Trophoblast cell (in vitro differentiated cells and primary cell): ENCODE results near the gene HEATR5A.

Experiments
- DNase-seq, 2 donors: peaks; one replicate each; pipeline ENCODE4 v3.0.0-alpha.2; 2016
- H2AFZ ChIP-seq: 2 replicates; pipeline ENCODE4 v1.6.1; 2013; ENCODE audit warnings: low read length, moderate library complexity, mild to moderate bottlenecking; ENCODE audit not compliant: insufficient read depth, poor library complexity
- H2AK5ac ChIP-seq: 2 replicates; pipeline ENCODE4 v1.6.1; 2013; ENCODE audit warnings: mild to moderate bottlenecking, low read length
- H2BK120ac ChIP-seq: 2 replicates; pipeline ENCODE4 v1.6.1; 2013; ENCODE audit warnings: low read length, mild to moderate bottlenecking, moderate library complexity; ENCODE audit not compliant: insufficient read depth, poor library complexity
- H2BK12ac ChIP-seq: 2 replicates; pipeline ENCODE4 v1.6.1; 2013; ENCODE audit warnings: mild to moderate bottlenecking, low read length, moderate library complexity
- H2BK5ac ChIP-seq: 2 replicates; pipeline ENCODE4 v1.6.1; 2013; ENCODE audit warnings: low read length, low read depth, moderate library complexity, mild to moderate bottlenecking; ENCODE audit not compliant: poor library complexity
- H3K14ac ChIP-seq: 2 replicates; pipeline ENCODE4 v1.6.1; 2013; ENCODE audit warnings: mild to moderate bottlenecking, low read length
- H3K18ac ChIP-seq: 2 replicates; pipeline ENCODE4 v1.6.1; 2013; ENCODE audit warnings: mild to moderate bottlenecking, low read length
- H3K23ac ChIP-seq: 2 replicates; pipeline ENCODE4 v1.6.1; 2013; ENCODE audit warnings: low read length
- H3K27ac ChIP-seq: 2 replicates; pipeline ENCODE4 v1.5.1; 2013; ENCODE audit warnings: low read depth, mild to moderate bottlenecking, inconsistent platforms, low read length, moderate library complexity
- H3K27me3 ChIP-seq: 2 replicates; pipeline ENCODE4 v1.6.1; 2013; ENCODE audit warnings: inconsistent platforms, mild to moderate bottlenecking, low read length, moderate library complexity; ENCODE audit not compliant: insufficient read depth
- H3K36me3 ChIP-seq, 2 experiments: 1 replicate in 1 of 2; 2 replicates in 1 of 2; pipeline ENCODE4 v1.6.1; 2013; ENCODE audit warnings: low read length in 2 of 2, mild to moderate bottlenecking in 2 of 2, moderate library complexity in 1 of 2; ENCODE audit not compliant: insufficient read depth in 2 of 2, control insufficient read depth in 1 of 2
- H3K4ac ChIP-seq: 2 replicates; pipeline ENCODE4 v1.6.1; 2013; ENCODE audit warnings: low read depth, mild to moderate bottlenecking, low read length, moderate library complexity
- H3K4me1 ChIP-seq, 2 experiments: 1 replicate in 1 of 2; 2 replicates in 1 of 2; pipeline ENCODE4 v1.6.1; 2013; ENCODE audit warnings: low read length in 2 of 2, mild to moderate bottlenecking in 2 of 2, moderate library complexity in 1 of 2; ENCODE audit not compliant: insufficient read depth in 2 of 2, control insufficient read depth in 1 of 2
- H3K4me2 ChIP-seq: 2 replicates; pipeline ENCODE4 v1.6.1; 2013; ENCODE audit warnings: inconsistent platforms, mild to moderate bottlenecking, low read length, moderate library complexity
- H3K4me3 ChIP-seq: 2 replicates; pipeline ENCODE4 v1.5.1; 2013; ENCODE audit warnings: mild to moderate bottlenecking, low read depth, low read length, inconsistent platforms
- H3K79me1 ChIP-seq: one replicate; pipeline ENCODE4 v1.6.1; 2013; ENCODE audit warnings: low read length
- H3K79me2 ChIP-seq: 2 replicates; pipeline ENCODE4 v1.6.1; 2013; ENCODE audit warnings: low read length, mild to moderate bottlenecking; ENCODE audit not compliant: control insufficient read depth, insufficient read depth, poor library complexity
- H3K9ac ChIP-seq: 2 replicates; pipeline ENCODE4 v1.6.1; 2013; ENCODE audit warnings: mild to moderate bottlenecking, low read length
- H3K9me3 ChIP-seq: 2 replicates; pipeline ENCODE4 v1.6.1; 2013; ENCODE audit warnings: low read depth, mild to moderate bottlenecking, control low read depth, inconsistent platforms, low read length; ENCODE audit not compliant: insufficient read depth
- H4K12ac ChIP-seq: 2 replicates; pipeline ENCODE4 v1.6.1; 2013; ENCODE audit warnings: low read depth, mild to moderate bottlenecking, low read length, moderate library complexity
- H4K8ac ChIP-seq: 2 replicates; pipeline ENCODE4 v1.6.1; 2013; ENCODE audit warnings: low read depth, mild to moderate bottlenecking, low read length, moderate library complexity
- H4K91ac ChIP-seq: one replicate; pipeline ENCODE4 v1.6.1; 2013; ENCODE audit warnings: low read depth, mild to moderate bottlenecking, low read length, moderate library complexity
- WGBS: extraction: QIAGEN DNeasy Blood & Tissue Kit; methylation state at CpG from one replicate; pipeline ENCODE4 v1.1.7; 2013; ENCODE audit warnings: missing lambda C conversion rate; ENCODE audit not compliant: insufficient read length, insufficient coverage; ENCODE audit errors: extremely low coverage; 5-methylcytosine and 5-hydroxymethylcytosine counted together

Gene HEATR5A

DNA sequence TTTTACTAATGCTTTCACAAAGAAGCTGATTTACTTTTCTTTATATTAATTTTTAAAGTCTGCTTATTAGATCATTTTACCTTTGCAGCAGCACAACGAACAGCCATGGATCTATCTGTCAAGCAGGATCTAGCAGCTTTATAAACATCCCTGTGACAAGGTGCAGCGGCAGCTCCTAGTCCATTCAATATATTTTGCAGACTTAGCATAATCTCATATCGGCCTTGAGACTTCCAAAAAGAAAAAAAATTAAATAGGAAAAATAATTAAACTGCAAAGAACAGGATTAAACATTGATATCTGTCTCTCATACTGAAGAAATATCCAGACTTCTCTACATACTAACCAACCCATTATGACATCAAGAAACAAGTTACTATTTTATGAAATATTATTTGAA lies 25.2 kb downstream of the HEATR5A start:
- no peak overlapping the region for H2BK5ac ChIP-seq
- no peak overlapping the region for H3K9ac ChIP-seq
- peaks cover 11 to 13% of the 10 kb centered on the region in 2 experiments for H3K36me3 ChIP-seq
- no peak overlapping the region for H3K4me3 ChIP-seq
- H3K79me2 ChIP-seq = no peaks in the 10 kb centered on the region
- peaks cover under 1% of the 10 kb centered on the region in 2 experiments for H3K4me1 ChIP-seq
- WGBS = no CpG with 5 or more reads among the region's 3 CpGs
- no peak overlapping the region for H4K8ac ChIP-seq
- H2BK12ac ChIP-seq = no peak overlapping the region
- no peaks in the 10 kb centered on the region for H3K27me3 ChIP-seq
- H2AK5ac ChIP-seq = no peak overlapping the region
- no peak overlapping the region for H3K14ac ChIP-seq
- H2BK120ac ChIP-seq = no peak overlapping the region
- H3K4ac ChIP-seq = no peak overlapping the region
- H3K23ac ChIP-seq = no peak overlapping the region
- H4K91ac ChIP-seq = no peak overlapping the region
- DNase-seq = no peak
- H4K12ac ChIP-seq = no peak overlapping the region
- no peak overlapping the region for H2AFZ ChIP-seq
- peaks cover 2% of the 10 kb centered on the region for H3K9me3 ChIP-seq
- H3K4me2 ChIP-seq = no peak overlapping the region
- no peaks in the 10 kb centered on the region for H3K79me1 ChIP-seq
- no peak overlapping the region for H3K27ac ChIP-seq
- H3K18ac ChIP-seq = no peak overlapping the region

DNA sequence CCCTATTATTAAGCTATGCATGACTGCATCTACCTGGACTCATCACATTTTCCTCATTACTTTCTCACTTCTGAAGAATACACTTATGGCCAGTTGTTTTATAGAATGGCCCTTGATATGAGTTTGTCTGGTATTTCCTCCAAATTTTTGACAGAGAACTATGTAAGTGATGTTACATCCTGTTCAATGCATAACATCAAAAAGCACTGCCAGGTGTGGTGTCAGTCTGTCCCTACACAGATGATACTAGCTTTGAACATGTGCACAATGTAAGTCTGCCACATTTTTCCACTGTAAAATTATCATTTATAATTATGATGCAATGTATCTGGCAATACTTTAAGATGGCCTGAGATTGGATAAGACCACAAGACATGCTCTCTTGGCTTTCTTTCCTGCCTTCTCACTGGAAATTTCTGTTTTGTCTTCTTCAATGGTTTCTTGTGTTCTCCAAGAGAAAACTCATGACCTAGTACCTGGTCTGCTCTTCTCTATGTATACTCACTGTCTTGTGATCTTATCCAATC lies 28.3 kb downstream of the HEATR5A start:
- no peak overlapping the region for H3K18ac ChIP-seq
- H2AK5ac ChIP-seq = no peak overlapping the region
- no peak overlapping the region for H2AFZ ChIP-seq
- no peak overlapping the region for H3K4ac ChIP-seq
- no peak overlapping the region for H4K12ac ChIP-seq
- H4K8ac ChIP-seq = no peak overlapping the region
- no peak overlapping the region for H3K27ac ChIP-seq
- no peak overlapping the region for H3K23ac ChIP-seq
- no peaks in the 10 kb centered on the region for H3K27me3 ChIP-seq
- no peak overlapping the region for H2BK120ac ChIP-seq
- H2BK5ac ChIP-seq = no peak overlapping the region
- no peak for DNase-seq
- no peak overlapping the region for H3K4me3 ChIP-seq
- no peaks in the 10 kb centered on the region for H3K79me1 ChIP-seq
- no peak overlapping the region for H2BK12ac ChIP-seq
- H3K4me1 ChIP-seq = peaks cover 2 to 3% of the 10 kb centered on the region in 2 experiments
- H3K9me3 ChIP-seq = peaks cover 2% of the 10 kb centered on the region
- peaks cover 6 to 13% of the 10 kb centered on the region in 2 experiments for H3K36me3 ChIP-seq
- no peak overlapping the region for H4K91ac ChIP-seq
- no peak overlapping the region for H3K14ac ChIP-seq
- no peak overlapping the region for H3K9ac ChIP-seq
- no peak overlapping the region for H3K4me2 ChIP-seq
- H3K79me2 ChIP-seq = no peaks in the 10 kb centered on the region

DNA sequence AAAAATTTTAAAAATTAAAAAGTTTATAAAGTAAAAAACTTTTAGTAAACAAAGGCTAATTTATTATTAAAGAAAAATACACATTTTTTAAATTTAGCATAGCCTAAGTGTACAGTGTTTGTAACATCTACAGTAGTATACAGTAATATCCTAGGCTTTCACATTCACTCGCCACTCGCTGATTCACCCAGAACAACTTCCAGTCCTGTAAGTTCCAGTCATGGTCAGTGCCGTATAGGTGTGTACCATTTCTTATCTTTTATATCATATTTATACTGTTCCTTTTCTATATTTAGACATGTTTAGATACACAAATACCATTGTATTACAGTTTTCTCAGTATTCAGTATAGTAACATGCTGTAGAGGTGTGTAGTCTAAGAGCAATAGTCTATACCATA lies 28.9 kb downstream of the HEATR5A start:
- no peak for DNase-seq
- Histone ChIP-seq H3K14ac (no peak overlapping the region), H2BK120ac (no peak overlapping the region), H3K27ac (no peak overlapping the region), H3K4ac (no peak overlapping the region), H3K4me3 (no peak overlapping the region), H3K4me1 (peaks cover 2 to 3% of the 10 kb centered on the region in 2 experiments), H3K23ac (no peak overlapping the region), H3K36me3 (peaks cover 6 to 13% of the 10 kb centered on the region in 2 experiments), H4K91ac (no peak overlapping the region), H3K4me2 (no peak overlapping the region), H3K27me3 (no peaks in the 10 kb centered on the region), H3K79me1 (no peaks in the 10 kb centered on the region), H2BK5ac (no peak overlapping the region), H3K79me2 (no peaks in the 10 kb centered on the region), H3K18ac (no peak overlapping the region), H4K12ac (no peak overlapping the region), H2AK5ac (no peak overlapping the region), H3K9me3 (peaks cover 2% of the 10 kb centered on the region), H2BK12ac (no peak overlapping the region), H4K8ac (no peak overlapping the region), H2AFZ (no peak overlapping the region), H3K9ac (no peak overlapping the region)
- no CpG with 5 or more reads among the region's 3 CpGs for WGBS

DNA sequence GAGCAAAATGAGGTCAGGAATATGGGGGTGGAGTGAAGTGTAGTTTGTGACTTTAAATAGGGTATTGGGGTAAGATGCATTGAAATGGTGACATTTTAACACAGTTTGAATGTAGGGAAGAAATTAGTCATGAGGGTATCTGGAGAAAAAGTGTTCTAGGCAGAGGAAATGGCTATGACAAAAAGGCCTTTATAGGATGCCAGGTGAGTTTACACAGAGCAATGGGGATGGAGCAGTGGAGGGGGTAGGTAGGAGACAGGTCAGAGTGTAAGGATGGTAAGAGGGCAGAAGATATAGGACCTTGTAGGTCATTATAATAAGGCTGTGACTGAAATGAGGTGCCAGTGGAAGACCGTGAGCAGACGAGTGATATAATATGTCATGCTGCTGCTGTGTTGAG lies 30.4 kb downstream of the HEATR5A start:
- Histone ChIP-seq H3K18ac (no peak overlapping the region), H2BK12ac (no peak overlapping the region), H2BK120ac (no peak overlapping the region), H3K4ac (no peak overlapping the region), H3K4me1 (peaks cover 2 to 3% of the 10 kb centered on the region in 2 experiments), H3K79me1 (no peaks in the 10 kb centered on the region), H4K8ac (no peak overlapping the region), H3K4me2 (no peak overlapping the region), H3K79me2 (no peaks in the 10 kb centered on the region), H2AK5ac (no peak overlapping the region), H4K91ac (no peak overlapping the region), H3K27me3 (no peaks in the 10 kb centered on the region), H2BK5ac (no peak overlapping the region), H2AFZ (no peak overlapping the region), H3K4me3 (no peak overlapping the region), H3K9ac (no peak overlapping the region), H4K12ac (no peak overlapping the region), H3K9me3 (no peaks in the 10 kb centered on the region), H3K36me3 (peaks cover 9 to 10% of the 10 kb centered on the region in 2 experiments), H3K14ac (no peak overlapping the region), H3K23ac (no peak overlapping the region), H3K27ac (peak overlapping the region; percentile 11)
- peak in 1 of 2 donors; percentile 32 for DNase-seq
- WGBS = no CpG with 5 or more reads among the region's 2 CpGs
